Measurements from ENCODE around the gene PODXL2.

Gene PODXL2

GRCh38 chr3:127615631-127616305 is 13.2 kb upstream of the PODXL2 start:
- TF ChIP-seq CTCF (IDR thresholded peaks at IDR 0.05): no peak

GRCh38 chr3:127616836-127617605 is 12.0 kb upstream of the PODXL2 start:
- no peak for TF ChIP-seq CTCF (IDR thresholded peaks at IDR 0.05)

- TF ChIP-seq CTCF (IDR thresholded peaks at IDR 0.05): no peak
Observed at GRCh38 chr3:127618891-127619290, 10.1 kb upstream of the PODXL2 start.

- TF ChIP-seq CTCF (IDR thresholded peaks at IDR 0.05): no peak
Observed at GRCh38 chr3:127620637-127621375, 8.2 kb upstream of the PODXL2 start.

- TF ChIP-seq CTCF (IDR thresholded peaks at IDR 0.05): no peak
Observed at GRCh38 chr3:127622031-127622430, 7.0 kb upstream of the PODXL2 start.

- TF ChIP-seq CTCF (IDR thresholded peaks at IDR 0.05): no peak
Observed at GRCh38 chr3:127622772-127623576, 6.0 kb upstream of the PODXL2 start.

GRCh38 chr3:127624063-127624462 is 4.9 kb upstream of the PODXL2 start:
- TF ChIP-seq CTCF (IDR thresholded peaks at IDR 0.05): no peak

All from LNCAP (cell line).